Measurements from ENCODE around the gene DPH1. TPM values are rescaled to one million over a fixed set of nuclear protein-coding genes. Genes with fewer than 3 reads are reported as not detected.
A peak's percentile ranks its signal among the peaks of the same experiment; 100 is the strongest.

The DPH1 gene
- polyA plus RNA-seq, 3 donors = 36.5 to 57.5 (median 47.2) TPM

DNA sequence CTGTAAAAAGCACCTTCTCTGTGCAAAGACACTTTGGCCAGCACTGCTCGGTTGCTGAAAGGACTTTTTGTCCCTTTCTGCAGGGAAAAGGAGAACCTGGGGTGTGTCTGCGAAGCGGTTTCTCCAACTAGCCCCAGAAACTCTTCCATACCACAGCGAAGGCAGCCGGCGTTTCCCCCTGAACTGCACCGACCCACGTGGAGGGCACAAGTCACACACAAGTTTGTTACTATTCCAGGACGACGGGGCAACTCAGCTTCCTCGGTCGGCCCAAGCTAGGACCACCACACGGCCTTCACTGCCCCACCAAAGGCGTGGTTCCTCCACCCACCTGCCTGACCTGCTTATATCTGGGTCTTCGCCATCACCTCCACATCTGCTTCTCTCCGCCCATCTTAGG is 6.7 kb upstream of the DPH1 start:
- DNase-seq (ENCODE audit: extremely low read depth in 1 of 11, low read depth in 9 of 11, low spot score in 4 of 11) = no peak

DNA sequence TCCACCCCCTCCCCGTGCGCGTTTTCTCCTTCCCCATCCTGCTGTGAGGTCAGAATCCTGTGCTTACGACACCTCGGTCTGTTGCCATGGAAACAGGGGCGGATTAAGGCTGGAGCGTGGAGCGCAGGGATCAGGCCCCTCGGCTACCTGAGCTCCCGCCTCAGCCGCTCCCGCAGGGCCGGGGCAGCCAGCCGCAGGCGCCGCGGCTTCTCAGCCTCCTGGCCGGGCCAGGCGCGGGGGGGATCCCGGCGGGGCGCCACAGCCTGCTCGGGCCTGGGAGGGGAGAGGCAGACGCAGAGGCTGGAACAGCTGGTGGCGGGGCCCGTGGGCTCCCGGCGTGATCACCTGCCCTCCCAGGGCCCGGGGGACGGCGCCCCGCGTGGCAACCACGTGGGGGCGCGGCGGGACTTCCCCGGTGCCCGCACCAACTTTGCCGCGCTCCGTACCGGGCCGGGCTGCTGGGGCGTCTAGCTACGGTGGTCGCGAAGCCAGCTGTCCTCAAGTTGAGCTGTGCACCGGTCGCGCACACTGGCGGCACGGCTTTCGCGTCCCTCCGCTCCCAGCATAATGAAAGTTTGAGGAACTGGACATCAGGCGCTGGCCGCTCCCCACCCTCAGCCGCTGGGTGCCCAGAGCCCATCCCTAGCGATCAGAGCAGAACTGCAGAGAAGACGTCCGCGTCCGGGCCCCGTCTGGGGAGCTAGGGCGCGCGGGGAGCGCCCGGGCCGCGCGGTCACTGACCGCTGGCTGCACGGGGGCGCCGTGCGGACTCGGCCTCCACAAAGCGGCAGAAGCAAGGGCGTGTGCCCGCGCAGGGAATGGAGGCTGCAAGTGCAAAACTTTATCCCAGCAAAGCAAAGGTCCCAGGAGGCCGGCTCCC is 6.0 kb upstream of the DPH1 start:
- DNase-seq (ENCODE audit: extremely low read depth in 1 of 11, low read depth in 9 of 11, low spot score in 4 of 11) = peak in 2 of 11 donors; percentile 64 to 72

DNA sequence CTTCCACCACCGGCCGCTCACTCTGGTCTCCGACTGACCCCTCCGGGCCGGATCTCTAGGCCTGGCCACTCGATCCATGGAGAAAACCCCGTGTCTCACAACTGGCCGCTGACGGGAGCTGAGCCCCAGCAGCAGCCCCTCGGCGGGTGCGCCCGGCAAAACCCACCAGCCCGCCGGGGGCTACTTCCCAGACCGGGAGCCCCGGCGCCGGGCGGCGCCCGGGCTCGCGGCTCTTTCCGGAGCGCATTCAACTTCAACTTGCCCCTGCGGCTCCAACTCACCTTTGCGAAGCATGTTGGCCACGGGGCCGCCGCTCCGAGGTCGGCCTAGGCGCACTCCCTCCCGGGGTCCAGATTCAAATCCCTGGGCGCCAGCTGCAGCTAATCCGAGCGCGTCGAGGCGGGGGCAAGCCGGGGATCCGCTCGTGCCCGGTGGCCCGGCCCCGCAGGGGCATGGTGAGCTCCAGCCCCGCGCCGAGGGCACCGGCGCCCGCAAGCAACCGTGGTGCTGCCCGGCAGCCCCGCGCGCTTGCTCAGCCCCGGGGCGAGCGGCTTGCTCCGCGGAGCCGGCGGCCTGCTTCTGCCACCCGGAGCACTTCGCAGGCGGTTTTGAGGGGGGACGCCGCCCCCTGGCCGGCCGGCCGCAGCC is 5.3 kb upstream of the DPH1 start:
- DNase-seq (ENCODE audit: extremely low read depth in 1 of 11, low read depth in 9 of 11, low spot score in 4 of 11) = no peak

DNA sequence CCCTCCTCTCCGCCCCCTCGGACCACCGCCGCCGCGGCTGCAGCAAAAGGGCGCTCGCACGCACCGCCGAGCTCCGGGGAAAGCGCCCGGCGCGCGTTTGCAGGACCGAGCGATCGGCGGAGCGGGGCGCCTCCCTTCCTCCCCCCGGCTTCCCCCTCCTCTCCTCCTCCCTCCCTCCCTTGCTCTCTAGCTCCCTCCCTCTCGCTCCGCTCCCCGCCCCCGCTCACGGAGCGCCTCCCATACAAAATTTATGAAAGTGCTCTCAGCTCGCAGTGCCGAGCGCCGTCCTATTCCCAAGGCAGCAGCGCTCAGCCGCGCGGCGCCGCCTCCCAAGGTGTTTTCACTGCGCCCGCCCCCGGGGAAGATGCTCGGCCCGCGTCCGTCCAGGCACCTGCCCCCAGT is 4.7 kb upstream of the DPH1 start, which contains the start of gene RTN4RL1:
Gene RTN4RL1 (minus strand): TSS at position 115 of the 402 bp plus-strand sequence. CDS start 469 bp downstream, outside the sequence.
- peak in 4 of 11 donors; percentile 55 to 66 (median 56) for DNase-seq (ENCODE audit: extremely low read depth in 1 of 11, low read depth in 9 of 11, low spot score in 4 of 11)

DNA sequence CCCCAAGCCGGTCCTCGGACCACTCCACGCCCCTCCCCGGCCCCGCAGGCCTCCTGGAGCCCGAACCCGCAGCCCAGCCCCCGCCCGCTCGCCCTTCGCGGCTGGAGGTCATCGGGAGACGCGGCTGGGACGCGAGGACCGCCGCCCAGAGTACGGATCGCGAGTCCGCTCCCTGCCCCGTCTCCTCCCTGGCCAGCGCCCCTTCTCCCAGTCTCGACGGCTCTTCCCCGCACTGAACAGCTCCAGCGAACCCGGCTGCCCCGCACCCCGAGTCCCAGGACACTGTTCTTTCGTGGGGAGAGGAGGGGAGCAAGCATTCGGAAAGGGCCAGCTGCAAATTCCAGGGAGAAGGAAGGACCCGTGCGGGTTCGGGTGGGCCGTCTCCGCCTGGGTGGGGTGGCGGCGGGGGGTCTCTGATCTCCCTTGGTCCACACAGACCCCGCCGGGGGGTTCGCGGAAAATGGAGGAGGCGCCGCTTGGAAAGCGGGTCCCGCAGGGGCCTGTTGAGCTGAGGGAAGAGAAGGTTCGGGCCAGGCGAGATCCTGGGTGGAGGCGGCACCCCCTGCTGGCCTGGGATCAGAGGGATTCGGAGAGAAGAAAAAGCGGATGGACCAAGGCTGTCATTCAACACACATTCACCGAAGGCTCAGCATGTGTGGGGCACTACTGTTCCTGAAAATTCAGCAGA is 4.2 kb upstream of the DPH1 start:
- DNase-seq (ENCODE audit: extremely low read depth in 1 of 11, low read depth in 9 of 11, low spot score in 4 of 11) = peak in 4 of 11 donors; percentile 22 to 73 (median 68)

DNA sequence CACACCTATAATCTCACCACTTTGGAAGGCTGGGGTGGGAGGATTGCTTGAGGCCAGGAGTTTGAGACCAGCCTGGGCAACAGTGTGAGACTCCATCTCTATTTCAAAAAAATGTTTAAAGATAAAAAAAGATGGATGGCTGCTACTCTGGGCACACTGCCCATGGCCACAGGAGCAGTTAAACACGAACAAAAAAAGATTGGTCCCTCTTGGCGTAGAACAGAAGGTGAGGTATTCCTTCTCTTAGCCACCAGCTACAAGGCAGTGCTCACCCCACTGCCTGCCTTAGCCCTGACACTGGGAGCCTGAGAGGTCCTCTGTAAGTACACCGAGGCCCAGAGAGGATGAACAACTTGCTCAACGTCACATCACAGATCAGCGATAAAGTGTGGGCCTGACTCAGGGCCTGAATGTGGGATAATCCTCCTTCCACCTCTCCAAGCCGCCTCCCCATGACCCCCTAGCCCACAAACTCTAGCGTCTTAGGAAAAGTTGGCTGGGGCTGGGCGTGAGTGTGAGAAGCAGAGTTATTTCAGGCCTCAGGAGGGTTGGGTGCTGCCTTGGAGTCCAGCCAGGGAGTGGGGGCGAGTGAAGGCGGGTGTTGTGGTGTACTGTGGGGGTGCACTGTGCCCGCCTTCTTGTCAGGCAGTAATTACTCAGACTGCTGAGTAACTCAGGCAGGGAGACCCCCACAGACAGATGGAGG is 2.3 kb upstream of the DPH1 start:
- no peak for DNase-seq (ENCODE audit: extremely low read depth in 1 of 11, low read depth in 9 of 11, low spot score in 4 of 11)

DNA sequence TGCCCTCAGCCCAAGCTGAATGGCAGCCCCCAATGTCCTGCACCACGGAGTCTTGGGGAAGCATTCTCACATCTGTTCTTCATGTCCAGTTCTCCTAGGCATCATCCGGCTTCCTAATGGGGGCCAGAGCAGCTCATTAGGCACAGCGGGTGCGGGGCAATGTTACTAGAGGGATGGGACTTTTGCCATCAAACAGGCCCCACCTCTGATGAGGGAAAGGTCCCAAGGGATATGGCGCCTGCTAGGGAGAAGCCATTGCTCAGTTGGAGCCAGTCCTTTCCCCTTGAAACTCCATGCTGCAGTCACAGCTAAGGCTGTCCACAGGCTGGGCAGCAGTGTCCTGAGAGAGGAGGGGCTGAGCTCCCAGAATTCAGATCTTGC is 1.7 kb upstream of the DPH1 start:
- no peak for DNase-seq (ENCODE audit: extremely low read depth in 1 of 11, low read depth in 9 of 11, low spot score in 4 of 11)

DNA sequence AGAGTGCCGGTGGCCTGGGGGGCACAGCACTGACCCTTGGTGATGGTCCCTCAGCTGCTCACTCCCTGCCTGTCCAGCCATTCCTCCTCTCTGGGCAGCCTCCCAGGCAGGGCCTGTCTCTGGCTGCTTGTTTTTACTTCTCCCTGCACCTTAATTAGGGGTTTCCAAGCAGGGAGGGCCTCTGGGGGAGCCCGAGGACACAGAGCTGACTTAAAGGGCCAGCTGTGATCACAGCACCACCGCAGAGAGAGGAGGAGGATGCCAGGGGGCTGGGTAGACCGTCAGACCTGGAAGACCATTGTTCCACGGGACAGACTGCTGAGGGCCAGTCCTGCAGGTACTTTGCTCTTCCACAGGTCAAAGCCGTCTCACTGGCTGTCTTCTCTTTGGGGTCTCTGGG is 1.2 kb upstream of the DPH1 start:
- no peak for DNase-seq (ENCODE audit: extremely low read depth in 1 of 11, low read depth in 9 of 11, low spot score in 4 of 11)

DNA sequence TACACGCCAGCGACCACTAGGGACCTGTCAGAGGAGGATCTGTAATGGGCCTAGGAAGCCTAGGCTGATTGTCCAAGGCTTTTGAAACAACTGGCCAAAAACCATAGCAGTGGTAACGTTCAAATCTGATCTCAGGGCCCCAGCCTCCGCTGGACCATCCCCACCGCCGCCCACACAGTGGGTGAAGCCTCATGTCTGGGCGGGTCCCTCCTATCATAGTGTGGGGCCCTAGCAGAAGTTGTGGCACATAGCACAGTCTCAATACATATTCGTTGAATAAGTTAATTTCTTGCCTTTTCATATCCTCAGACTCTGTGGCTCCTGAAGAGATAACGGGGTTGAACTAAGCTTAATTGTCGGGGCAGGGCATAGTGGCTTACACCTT is 818 bp downstream of the DPH1 start:
- DNase-seq (ENCODE audit: extremely low read depth in 1 of 11, low read depth in 9 of 11, low spot score in 4 of 11) = no peak

DNA sequence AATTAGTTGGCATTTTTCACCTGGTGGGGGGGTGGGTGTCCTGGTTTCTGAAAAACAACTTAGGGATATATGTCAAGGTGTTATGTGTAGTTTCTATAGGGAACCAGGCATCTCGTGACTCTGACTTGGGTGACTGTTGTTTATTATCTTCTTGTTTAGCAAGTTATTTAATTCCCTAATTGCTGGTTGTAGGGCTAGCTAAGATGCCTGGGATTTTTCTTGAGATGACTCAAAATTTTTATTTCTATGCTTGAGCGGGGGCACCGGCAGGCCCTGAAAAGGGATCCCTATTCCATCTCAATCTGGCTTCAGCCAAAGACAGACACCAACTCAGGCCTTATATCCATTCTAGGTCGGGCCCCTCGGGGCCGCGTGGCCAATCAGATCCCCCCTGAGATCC is 3.2 kb downstream of the DPH1 start:
- DNase-seq (ENCODE audit: extremely low read depth in 1 of 11, low read depth in 9 of 11, low spot score in 4 of 11) = no peak

DNA sequence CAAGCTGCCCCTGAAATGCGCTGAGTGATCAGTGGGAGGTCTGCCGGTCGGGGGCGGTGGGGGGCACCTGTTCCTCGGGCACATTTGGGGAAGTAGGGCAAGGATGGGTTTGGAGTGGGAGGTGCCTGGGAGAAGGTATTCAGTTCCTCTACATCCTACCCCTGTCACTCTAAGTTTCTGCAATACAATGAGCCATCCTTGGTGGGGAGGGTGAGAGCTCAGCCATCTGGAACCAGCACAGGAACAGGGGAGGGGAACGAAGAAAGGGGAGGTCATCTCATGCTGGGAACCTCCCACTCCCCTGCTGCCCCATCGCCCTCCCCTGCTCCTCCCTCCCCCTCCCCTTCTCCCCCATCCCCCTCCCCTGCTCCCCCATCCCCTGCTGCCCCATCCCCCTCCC is 4.2 kb downstream of the DPH1 start:
- DNase-seq (ENCODE audit: extremely low read depth in 1 of 11, low read depth in 9 of 11, low spot score in 4 of 11) = no peak

DNA sequence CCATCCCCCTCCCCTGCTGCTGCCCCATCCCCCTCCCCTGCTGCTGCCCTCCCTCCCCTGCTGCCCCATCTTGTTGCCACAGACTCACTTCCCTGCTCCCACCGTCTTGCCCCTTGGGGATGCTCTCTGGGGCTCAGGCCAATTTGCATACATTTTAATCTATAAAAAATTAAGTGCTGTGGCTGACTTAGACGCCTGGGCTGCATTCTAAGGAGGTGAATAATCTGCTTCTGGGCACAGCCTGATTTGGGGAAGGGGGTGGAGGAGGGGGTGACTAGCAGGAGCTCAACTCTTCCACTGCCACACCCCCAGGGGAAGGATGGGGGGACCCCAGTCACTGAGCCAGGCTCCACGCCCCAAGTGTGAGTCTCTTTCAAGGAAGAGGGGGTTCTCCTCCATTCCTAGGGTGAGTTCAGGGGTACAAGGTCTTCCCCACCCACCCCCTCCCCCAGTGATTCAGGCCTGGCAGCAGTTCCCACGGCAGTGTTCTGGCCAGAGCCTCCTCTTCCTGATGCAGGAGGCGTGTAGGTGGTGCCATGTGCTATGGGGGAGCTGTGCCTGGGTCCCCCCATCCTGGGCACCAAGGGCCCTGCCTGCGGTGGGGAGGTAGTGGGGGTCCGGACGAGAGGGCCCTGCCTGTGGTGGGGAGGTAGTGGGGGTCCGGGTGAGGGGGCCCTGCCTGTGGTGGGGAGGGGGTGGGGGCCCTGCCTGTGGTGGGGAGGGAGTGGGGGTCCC is 5.0 kb downstream of the DPH1 start:
- no peak for DNase-seq (ENCODE audit: extremely low read depth in 1 of 11, low read depth in 9 of 11, low spot score in 4 of 11)

DNA sequence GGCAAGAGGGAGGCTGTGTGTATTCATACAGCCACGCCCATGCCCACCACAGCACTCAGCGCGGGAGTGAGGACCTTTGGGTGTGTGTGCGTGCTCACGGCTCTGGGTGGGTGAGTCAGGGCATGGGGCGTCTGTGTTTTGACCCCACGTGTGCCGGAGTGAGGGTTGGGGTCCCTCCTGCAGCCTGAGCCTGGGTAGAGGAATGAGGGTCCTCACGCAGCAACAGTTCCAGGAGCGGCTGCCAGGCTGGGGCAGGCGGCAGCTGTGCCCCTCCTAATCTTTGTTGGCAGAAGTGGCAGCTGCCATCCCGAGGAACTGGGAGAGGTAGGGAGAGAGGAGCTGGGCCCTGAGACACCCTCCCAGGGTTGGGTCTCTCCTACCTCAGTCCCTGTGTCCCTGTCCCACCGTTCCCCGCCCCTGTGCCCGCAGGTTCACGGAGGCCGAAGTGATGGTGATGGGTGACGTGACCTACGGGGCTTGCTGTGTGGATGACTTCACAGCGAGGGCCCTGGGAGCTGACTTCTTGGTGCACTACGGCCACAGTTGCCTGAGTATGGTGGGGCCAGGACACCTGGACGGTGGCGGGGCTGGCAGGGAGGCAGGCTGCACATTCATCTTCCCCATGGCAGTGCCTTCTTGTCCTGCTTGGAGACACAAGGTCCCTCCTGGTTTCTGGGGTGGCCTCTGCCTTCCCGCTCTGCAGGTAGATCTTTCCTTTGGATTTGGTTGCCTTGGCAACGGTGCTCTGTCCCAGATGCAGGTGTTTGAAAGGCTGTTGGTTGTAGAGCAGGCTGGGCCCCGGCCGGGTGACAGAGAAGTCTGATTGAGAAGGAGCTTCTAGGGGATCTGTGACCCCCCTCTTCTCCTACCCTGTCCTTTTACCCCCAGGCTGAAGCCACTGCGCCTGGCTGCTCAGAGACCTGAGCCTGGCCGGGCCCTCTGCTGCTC is 5.9 kb downstream of the DPH1 start:
- no peak for DNase-seq (ENCODE audit: extremely low read depth in 1 of 11, low read depth in 9 of 11, low spot score in 4 of 11)

DNA sequence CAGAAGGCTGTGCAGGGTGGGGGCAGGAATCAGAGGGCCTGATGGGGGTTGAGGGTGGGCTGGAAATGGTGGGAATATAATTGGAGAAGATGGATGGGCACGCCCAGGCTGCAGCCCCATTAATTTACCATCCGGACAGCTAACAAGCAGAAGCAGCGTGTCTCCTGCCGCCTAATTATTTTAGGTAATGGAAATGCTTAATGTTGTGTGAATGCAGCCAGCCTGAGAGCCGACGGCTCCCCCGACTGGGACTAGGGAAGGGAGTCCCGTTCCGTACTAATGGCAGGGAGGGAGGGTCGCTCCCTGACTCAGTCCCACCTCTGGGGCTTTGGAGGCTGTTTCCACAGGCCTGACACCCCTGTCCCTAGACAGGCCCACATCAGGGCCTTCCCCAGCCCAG is 7.2 kb downstream of the DPH1 start:
- no peak for DNase-seq (ENCODE audit: extremely low read depth in 1 of 11, low read depth in 9 of 11, low spot score in 4 of 11)

DNA sequence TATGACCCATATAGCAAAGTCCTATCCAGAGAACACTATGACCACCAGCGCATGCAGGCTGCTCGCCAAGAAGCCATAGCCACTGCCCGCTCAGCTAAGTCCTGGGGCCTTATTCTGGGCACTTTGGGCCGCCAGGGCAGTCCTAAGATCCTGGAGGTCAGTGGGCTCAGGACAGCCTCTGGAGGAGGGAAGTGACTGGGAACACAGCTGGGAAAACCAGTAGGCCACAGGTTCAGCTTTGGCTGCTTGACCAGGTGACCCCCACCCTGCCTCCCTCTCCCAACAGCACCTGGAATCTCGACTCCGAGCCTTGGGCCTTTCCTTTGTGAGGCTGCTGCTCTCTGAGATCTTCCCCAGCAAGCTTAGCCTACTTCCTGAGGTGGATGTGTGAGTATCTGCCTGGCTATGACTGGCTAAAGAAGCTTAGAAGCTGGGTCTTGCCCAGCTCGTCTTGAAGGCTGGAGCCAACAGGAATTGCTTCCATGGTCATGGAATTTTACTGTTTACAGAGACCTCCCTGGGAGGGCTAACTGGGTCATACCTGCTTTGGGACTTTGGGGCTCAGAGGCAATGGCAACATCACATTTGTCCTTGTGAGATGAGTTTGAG is 10.4 kb downstream of the DPH1 start:
- DNase-seq (ENCODE audit: extremely low read depth in 1 of 11, low read depth in 9 of 11, low spot score in 4 of 11) = no peak

DNA sequence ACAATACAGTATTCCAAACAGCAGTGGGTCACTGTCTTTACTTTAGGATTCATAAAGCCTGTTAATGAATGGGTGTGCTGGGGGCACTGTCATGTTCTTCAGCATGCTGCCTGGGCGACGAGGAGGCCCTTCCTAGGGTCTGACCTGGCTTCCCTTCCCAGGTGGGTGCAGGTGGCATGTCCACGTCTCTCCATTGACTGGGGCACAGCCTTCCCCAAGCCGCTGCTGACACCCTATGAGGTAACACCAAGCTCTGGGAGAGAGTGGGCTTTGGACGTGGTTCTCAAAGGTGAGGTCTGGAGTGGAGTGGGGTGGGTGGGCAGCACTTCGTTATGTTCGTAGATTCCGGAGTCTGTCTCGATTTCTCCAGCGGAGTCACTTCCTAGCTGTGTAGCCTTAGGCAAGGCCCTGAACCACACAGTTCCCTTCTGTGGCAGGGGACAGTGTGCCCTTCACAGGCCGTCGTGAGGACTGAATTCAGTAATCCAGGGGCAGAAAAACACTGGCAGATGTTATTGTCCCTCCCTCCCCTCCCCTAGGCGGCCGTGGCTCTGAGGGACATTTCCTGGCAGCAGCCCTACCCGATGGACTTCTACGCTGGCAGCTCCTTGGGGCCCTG is 11.1 kb downstream of the DPH1 start:
- no peak for DNase-seq (ENCODE audit: extremely low read depth in 1 of 11, low read depth in 9 of 11, low spot score in 4 of 11)
